Tibial nerve (tissue), 3 donors: ENCODE data around the gene BNC2.

Source experiments
- CTCF ChIP-seq, 5 experiments: fragments of 200-600 bp in 3 of 5; fragments of 450-650 bp in 2 of 5; sonication (generic) in 3 of 5; IDR thresholded peaks; one replicate each; pipeline ENCODE4 v1.5.1; 2016 to 2019; ENCODE audit warnings: antibody characterized with exemption in 5 of 5, mild to moderate bottlenecking in 3 of 5, moderate library complexity in 2 of 5
- POLR2A ChIP-seq, 2 donors: fragments of 450-650 bp; IDR thresholded peaks; one replicate each; pipeline ENCODE4 v1.6.1; 2017; ENCODE audit warnings: antibody characterized with exemption in 2 of 2, mild to moderate bottlenecking in 2 of 2, moderate library complexity in 2 of 2

- TF ChIP-seq CTCF (IDR thresholded peaks at IDR 0.05) (no peak), POLR2A (IDR thresholded peaks at IDR 0.05) (no peak)
Measured at GRCh38 chr9:16912197-16912596, 41.7 kb upstream of the BNC2 start.
